AG09309 (cell line): Measurements from ENCODE around the gene GADD45G.

Experiments used
- DNase-seq: peaks from one replicate; pipeline ENCODE4 v3.0.0-alpha.2; 2010; ENCODE audit warnings: low read depth
- H3K4me3 ChIP-seq: 2 replicates; pipeline ENCODE4 v1.5.1; 2011; ENCODE audit warnings: mild to moderate bottlenecking, low read depth, low read length, moderate library complexity; ENCODE audit not compliant: control insufficient read depth
- CTCF ChIP-seq: IDR thresholded peaks from 2 replicates; pipeline ENCODE4 v1.5.1; 2011; ENCODE audit warnings: mild to moderate bottlenecking, low read depth, low read length, inconsistent platforms; ENCODE audit not compliant: insufficient read depth, control insufficient read depth; ENCODE audit errors: missing control alignments

GADD45G gene

GRCh38 chr9:89647366-89648128, 42.7 kb downstream of the GADD45G start:
- no peak overlapping the region for H3K4me3 ChIP-seq
- no peak for DNase-seq
- TF ChIP-seq CTCF, result no peak

GRCh38 chr9:89648247-89649000, 43.6 kb downstream of the GADD45G start:
- no peak for DNase-seq
- H3K4me3 ChIP-seq, result no peak overlapping the region
- no peak for TF ChIP-seq CTCF

- DNase-seq, result no peak
- no peak for TF ChIP-seq CTCF
- no peak overlapping the region for H3K4me3 ChIP-seq
These were observed 44.4 kb downstream of the GADD45G start for GRCh38 chr9:89649039-89649691.

GRCh38 chr9:89654025-89654662, 49.3 kb downstream of the GADD45G start:
- no peak for TF ChIP-seq CTCF
- H3K4me3 ChIP-seq, result no peak overlapping the region
- DNase-seq, result no peak

- H3K4me3 ChIP-seq, result no peak overlapping the region
- DNase-seq, result no peak
- TF ChIP-seq CTCF, result no peak
These were observed 50.5 kb downstream of the GADD45G start for GRCh38 chr9:89655056-89655989.
